GM12875 (cell line): ENCODE measurements around the gene TCP1.
"Not testable (repeated sequence)": the region's sequence is repeated elsewhere in the genome, so short reads cannot be mapped to it uniquely, and the experiment has no call there.

Experiments used
- H3K4me3 ChIP-seq: one replicate; pipeline ENCODE4 v1.5.1; 2011; ENCODE audit warnings: low read depth, low read length, control low read depth
- TF ChIP-seq, protein P1 (sequence below): IDR thresholded peaks from 2 replicates; pipeline ENCODE4 v1.5.1; 2011; ENCODE audit warnings: low read depth, mild to moderate bottlenecking, control low read depth, inconsistent platforms, low read length, moderate library complexity, borderline replicate concordance; ENCODE audit not compliant: insufficient read depth

Gene TCP1

DNA sequence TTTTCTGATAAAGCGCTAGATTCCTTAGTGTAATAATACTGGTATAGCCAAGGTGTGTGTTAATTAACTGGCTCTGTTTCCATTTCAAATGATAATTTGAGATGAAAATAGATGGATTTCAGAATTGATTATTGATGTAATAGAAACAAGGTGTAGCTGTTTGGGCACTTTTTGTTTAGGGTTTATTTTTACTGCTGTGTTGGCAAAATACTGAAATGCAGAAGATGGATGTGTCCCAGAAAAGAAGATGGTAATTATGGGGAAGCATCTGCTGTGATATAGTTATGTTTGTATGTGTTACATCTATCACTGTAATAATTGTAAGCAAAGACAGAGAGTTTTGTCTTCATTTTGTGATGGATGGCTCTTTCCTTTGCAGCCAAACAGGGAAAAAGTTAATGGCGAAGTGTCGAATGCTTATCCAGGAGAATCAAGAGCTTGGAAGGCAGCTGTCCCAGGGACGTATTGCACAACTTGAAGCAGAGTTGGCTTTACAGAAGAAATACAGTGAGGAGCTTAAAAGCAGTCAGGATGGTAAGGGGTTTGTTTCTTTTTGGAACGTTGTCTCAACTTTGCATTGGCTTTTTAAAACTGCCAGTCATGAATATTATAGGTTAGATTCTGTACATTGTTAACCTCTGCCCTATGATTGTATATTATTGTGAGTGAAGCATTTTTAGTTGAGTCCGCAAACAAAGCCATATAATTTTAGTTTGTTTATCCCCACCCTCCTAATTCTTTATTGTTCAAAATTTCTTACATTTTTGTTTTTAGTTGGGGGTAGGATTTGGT lies 36.1 kb downstream of the TCP1 start:
- TF ChIP-seq, protein P1, sequence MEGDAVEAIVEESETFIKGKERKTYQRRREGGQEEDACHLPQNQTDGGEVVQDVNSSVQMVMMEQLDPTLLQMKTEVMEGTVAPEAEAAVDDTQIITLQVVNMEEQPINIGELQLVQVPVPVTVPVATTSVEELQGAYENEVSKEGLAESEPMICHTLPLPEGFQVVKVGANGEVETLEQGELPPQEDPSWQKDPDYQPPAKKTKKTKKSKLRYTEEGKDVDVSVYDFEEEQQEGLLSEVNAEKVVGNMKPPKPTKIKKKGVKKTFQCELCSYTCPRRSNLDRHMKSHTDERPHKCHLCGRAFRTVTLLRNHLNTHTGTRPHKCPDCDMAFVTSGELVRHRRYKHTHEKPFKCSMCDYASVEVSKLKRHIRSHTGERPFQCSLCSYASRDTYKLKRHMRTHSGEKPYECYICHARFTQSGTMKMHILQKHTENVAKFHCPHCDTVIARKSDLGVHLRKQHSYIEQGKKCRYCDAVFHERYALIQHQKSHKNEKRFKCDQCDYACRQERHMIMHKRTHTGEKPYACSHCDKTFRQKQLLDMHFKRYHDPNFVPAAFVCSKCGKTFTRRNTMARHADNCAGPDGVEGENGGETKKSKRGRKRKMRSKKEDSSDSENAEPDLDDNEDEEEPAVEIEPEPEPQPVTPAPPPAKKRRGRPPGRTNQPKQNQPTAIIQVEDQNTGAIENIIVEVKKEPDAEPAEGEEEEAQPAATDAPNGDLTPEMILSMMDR: no peak
- no peak overlapping the region for H3K4me3 ChIP-seq

DNA sequence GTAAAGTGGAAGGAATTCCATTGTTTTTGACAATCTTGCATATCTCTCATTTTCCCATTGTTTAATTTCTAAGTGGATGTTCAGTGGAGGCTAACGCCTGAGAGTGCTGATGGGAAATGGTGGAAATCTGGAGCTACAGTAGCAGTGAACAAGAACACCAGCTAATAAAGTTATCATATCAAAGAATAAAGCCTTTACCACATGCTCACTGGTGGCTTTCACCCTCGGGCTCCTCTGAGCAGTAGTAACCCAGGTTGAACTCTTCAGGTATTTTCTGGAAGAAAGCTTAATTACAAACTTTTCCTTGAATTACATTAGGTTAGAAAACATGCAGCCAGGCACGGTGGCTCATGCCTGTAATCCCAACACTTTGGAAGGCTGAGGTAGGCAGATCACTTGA lies 38.0 kb downstream of the TCP1 start:
- no peak overlapping the region for H3K4me3 ChIP-seq
- TF ChIP-seq, protein P1: no peak

DNA sequence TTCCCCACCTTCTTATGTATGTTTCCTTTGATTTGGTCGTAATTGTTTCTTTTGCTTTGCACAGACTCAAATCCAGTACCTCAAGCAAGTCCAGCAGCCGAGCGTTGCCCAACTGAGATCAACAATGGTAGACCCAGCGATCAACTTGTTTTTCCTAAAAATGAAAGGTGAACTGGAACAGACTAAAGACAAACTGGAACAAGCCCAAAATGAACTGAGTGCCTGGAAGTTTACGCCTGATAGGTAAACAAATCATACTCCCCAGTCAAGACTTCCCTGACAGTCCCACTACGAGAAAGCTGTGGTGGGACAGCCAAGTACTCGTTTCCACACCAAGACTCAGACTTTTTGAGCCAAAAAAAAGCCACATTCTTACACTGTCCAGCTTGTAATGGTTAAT lies 41.3 kb downstream of the TCP1 start:
- H3K4me3 ChIP-seq: not testable (repeated sequence)

DNA sequence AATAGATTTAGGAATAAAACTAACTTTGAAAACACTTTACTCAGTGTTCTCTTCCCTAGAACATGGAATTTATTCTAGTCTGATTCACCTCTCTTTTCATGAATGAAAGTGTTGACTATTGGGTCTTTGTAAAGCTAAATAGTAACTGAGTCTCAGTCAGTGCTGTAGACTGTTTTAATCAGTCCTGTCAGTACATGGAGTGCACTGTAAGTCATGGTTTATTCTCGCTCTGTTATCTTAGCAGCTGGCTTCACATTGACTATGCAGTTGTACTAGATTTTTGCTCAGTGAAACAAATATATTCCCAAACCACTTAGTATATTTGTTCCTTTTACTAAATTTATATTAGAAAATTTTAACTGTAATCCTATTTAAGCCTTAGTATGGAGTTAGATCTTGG lies 42.6 kb downstream of the TCP1 start:
- no peak overlapping the region for H3K4me3 ChIP-seq
- TF ChIP-seq, protein P1: no peak

DNA sequence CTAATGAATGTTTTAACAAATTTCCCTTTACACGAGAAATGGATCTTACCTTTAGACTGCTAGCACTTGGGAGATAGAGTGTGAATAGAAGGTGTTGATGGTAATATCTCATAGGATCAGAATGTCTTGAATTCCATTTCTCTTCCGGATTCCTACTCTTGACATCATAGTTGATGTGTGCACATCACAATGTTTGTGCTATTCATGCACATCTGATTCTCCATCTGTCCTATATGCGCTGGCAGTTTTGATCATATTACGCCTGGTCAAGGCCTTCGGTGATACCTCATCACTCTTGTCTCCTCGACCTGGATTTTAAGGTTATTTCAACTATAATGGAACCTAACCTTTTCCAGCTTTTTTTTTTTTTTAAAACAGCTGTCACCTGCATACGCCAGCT lies 44.3 kb downstream of the TCP1 start:
- no peak overlapping the region for H3K4me3 ChIP-seq
- TF ChIP-seq, protein P1: no peak

DNA sequence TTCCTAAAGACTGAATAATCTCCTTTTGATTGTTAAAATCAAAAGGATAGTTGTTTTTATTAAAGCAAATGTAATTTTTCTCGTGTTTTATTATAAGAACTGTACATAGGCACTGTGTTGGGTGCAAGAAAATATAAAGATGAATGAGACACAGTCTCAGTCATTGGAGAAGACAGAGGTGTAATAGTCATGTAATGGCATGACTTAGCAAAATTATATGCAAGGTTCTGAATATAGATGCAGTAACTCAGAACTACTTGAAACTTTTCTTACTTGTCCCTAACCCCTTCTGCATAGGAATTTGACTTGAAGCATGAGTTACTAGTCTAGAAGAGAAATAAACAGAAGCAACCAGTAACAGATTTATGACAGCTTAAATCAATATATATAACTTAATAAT lies 47.2 kb downstream of the TCP1 start:
- TF ChIP-seq, protein P1: no peak
- H3K4me3 ChIP-seq: no peak overlapping the region

DNA sequence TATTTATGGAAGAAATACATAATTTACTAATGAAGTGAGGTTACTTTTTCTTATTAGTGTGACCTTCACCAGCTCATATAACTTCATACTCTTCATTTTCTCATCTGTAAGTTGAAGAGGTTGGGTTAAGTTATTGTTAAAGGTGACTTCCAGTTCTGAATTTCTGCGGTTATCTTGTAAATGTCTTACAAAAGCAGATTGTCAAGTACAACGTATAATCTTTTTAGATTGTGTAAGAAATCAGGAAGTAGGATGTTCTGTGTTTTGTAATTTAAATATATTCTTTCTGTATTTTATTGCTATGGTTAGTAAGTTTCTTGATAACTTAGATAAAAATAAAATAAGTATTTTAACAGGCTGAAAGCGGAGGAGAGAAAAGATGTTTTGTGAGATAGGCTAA lies 50.1 kb downstream of the TCP1 start:
- TF ChIP-seq, protein P1: no peak
- no peak overlapping the region for H3K4me3 ChIP-seq

DNA sequence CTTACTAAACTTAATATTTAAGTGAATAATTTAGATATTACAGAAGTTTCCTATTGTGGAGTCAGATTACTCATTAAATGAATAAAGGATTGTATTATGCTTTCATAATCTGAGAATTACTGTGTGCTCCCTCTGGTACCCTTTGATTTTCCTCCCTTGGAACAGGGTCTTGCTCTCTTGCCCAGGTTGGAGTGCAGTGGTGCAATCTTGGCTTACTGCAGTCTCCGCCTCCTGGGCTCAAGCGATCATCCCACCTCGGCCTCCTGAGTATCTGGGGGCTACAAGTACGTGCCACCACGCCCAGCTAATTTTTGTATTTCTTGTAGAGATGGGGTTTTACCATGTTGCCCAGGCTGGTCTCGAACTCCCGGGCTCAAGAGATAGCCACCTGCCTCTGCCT lies 52.5 kb downstream of the TCP1 start:
- TF ChIP-seq, protein P1: no peak
- no peak overlapping the region for H3K4me3 ChIP-seq

DNA sequence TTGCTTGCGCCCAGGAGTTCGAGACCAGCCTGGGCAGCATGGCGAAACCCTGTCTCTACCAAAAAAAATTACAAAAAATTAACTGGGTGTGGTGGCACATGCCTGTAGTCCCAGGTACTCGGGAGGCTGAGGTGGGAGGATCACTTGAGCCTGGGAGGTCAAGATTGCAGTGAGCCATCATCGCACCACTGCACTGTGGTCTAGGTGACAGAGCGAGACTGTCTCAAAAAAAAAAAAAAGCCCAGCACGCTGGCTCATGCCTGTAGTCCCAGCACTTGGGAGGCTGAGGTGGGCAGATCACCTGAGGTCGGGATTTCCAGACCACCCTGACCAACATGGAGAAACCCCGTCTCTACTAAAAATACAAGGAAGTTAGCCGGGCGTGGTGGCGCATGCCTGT lies 56.0 kb downstream of the TCP1 start:
- H3K4me3 ChIP-seq: not testable (repeated sequence)

DNA sequence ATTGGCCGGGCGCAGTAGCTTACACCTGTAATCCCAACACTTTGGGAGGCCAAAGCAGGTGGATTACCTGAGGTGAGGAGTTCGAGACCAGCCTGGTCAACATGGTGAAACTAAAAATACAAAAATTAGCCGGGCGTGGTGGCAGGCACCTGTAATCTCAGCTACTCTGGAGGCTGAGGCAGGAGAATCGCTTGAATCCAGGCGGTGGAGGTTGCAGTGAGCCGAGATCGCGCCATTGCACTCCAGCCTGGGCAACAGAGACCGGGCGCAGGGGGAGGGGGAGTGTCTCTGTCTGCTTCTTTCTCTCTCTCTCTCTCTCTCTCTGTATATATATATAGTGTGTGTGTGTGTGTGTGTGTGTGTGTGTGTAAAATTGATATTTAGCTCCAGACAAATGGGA lies 56.9 kb downstream of the TCP1 start:
- not testable (repeated sequence) for H3K4me3 ChIP-seq
